Right lobe of liver (tissue), 4 donors: ENCODE measurements around the gene ROGDI.

Source experiments
- POLR2A ChIP-seq: fragments of 450-650 bp; IDR thresholded peaks from one replicate; pipeline ENCODE4 v1.6.1; 2017; ENCODE audit warnings: antibody characterized with exemption, mild to moderate bottlenecking
- TF ChIP-seq, protein P1 (sequence below), 4 donors: fragments of 200-600 bp in 3 of 4; fragments of 450-650 bp in 1 of 4; IDR thresholded peaks; one replicate each; pipeline versions ENCODE4 v1.5.1 to v1.8.0; 2016 to 2022; ENCODE audit warnings: antibody characterized with exemption in 4 of 4, mild to moderate bottlenecking in 2 of 4
- donor health status: DM: no; HTN: no; CAD: no.
- donor health status: DM: no; HTN: no; CAD: no.
- donor health status: DM: no; HTN: yes; CAD: no.

GRCh38 chr16:4796982-4797804, 5.2 kb downstream of the ROGDI start:
- TF ChIP-seq, protein P1, sequence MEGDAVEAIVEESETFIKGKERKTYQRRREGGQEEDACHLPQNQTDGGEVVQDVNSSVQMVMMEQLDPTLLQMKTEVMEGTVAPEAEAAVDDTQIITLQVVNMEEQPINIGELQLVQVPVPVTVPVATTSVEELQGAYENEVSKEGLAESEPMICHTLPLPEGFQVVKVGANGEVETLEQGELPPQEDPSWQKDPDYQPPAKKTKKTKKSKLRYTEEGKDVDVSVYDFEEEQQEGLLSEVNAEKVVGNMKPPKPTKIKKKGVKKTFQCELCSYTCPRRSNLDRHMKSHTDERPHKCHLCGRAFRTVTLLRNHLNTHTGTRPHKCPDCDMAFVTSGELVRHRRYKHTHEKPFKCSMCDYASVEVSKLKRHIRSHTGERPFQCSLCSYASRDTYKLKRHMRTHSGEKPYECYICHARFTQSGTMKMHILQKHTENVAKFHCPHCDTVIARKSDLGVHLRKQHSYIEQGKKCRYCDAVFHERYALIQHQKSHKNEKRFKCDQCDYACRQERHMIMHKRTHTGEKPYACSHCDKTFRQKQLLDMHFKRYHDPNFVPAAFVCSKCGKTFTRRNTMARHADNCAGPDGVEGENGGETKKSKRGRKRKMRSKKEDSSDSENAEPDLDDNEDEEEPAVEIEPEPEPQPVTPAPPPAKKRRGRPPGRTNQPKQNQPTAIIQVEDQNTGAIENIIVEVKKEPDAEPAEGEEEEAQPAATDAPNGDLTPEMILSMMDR (IDR thresholded peaks at IDR 0.05) = no peak
- no peak for TF ChIP-seq POLR2A
